ENCODE data around the gene PRSS57.
A peak's percentile ranks its signal among the peaks of the same experiment; 100 is the strongest.

The PRSS57 gene

DNA sequence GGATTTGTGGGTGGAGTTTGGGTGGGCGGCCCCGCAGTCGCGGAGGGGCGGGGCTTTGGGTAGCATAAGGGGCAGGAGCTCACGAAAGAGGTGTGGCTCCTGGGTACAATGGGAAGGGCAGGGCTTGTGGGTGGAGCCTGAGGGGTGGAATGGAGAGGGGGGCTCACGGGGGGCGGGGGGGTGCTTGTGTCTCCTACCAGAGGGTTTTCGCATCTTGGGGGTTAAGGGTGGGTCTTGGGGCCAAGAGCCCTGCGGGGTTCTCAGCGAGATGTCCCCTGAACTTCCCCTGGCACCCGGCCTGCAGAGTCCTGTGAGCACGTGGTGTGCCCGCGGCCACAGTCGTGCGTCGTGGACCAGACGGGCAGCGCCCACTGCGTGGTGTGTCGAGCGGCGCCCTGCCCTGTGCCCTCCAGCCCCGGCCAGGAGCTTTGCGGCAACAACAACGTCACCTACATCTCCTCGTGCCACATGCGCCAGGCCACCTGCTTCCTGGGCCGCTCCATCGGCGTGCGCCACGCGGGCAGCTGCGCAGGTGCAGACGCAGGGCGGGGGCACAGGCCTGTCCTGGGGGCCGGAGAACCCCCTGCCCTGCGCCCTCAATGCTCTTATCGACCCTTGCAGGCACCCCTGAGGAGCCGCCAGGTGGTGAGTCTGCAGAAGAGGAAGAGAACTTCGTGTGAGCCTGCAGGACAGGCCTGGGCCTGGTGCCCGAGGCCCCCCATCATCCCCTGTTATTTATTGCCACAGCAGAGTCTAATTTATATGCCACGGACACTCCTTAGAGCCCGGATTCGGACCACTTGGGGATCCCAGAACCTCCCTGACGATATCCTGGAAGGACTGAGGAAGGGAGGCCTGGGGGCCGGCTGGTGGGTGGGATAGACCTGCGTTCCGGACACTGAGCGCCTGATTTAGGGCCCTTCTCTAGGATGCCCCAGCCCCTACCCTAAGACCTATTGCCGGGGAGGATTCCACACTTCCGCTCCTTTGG, 13.9 kb downstream of the PRSS57 start:
- no peaks in the 10 kb centered on the region for H3K36me3 ChIP-seq (ENCODE audit: control insufficient read depth in 1 of 2, insufficient read depth in 2 of 2, low read length in 2 of 2)
- peak; percentile 28 to 41 for DNase-seq
- no peak overlapping the region for H3K27ac ChIP-seq (ENCODE audit: low read depth, low read length)
- H3K9ac ChIP-seq (ENCODE audit: low read length), result no peak overlapping the region
- no peak overlapping the region for H3K23ac ChIP-seq (ENCODE audit: low read length)
- peaks cover 13 to 19% of the 10 kb centered on the region in 2 experiments for H3K4me1 ChIP-seq (ENCODE audit: control insufficient read depth in 1 of 2, insufficient read depth in 2 of 2, low read length in 2 of 2)
- no peak overlapping the region for H3K4ac ChIP-seq (ENCODE audit: low read depth, low read length)
- no peak overlapping the region for H2BK5ac ChIP-seq (ENCODE audit: low read depth, low read length, poor library complexity)
- no peak overlapping the region for H2BK120ac ChIP-seq (ENCODE audit: insufficient read depth, low read length, poor library complexity)
- peaks cover 10% of the 10 kb centered on the region for H3K79me2 ChIP-seq (ENCODE audit: control insufficient read depth, insufficient read depth, low read length, poor library complexity)
- peaks cover 7% of the 10 kb centered on the region for H3K9me3 ChIP-seq (ENCODE audit: insufficient read depth, low read depth, low read length)
- H3K4me2 ChIP-seq (ENCODE audit: low read length), result no peak overlapping the region
- no peak overlapping the region for H3K4me3 ChIP-seq (ENCODE audit: low read depth, low read length)
- no peak overlapping the region for H4K91ac ChIP-seq (ENCODE audit: low read depth, low read length)
- H2BK12ac ChIP-seq (ENCODE audit: low read length), result no peak overlapping the region
- no peaks in the 10 kb centered on the region for H3K27me3 ChIP-seq (ENCODE audit: insufficient read depth, low read length)
- no peak overlapping the region for H4K8ac ChIP-seq (ENCODE audit: low read depth, low read length)
- H3K14ac ChIP-seq (ENCODE audit: low read length), result no peak overlapping the region
- peak overlapping the region; percentile 14 for H2AK5ac ChIP-seq (ENCODE audit: low read length)
- WGBS (ENCODE audit: extremely low coverage, insufficient coverage, insufficient read length), result no CpG with 5 or more reads among the region's 54 CpGs
- no peak overlapping the region for H2AFZ ChIP-seq (ENCODE audit: insufficient read depth, low read length, poor library complexity)
- H3K18ac ChIP-seq (ENCODE audit: low read length), result no peak overlapping the region
- H4K12ac ChIP-seq (ENCODE audit: low read depth, low read length), result no peak overlapping the region
- peaks cover 17% of the 10 kb centered on the region for H3K79me1 ChIP-seq (ENCODE audit: low read length)

GRCh38 chr19:680287-681028, 14.8 kb downstream of the PRSS57 start:
- no CpG with 5 or more reads among the region's 70 CpGs for whole genome bisulfite sequencing (ENCODE audit: extremely low coverage, insufficient coverage, insufficient read length)
- Histone ChIP-seq H2AFZ (ENCODE audit: insufficient read depth, low read length, poor library complexity) (peak overlapping the region; percentile 83), H3K79me2 (ENCODE audit: control insufficient read depth, insufficient read depth, low read length, poor library complexity) (peaks cover 10% of the 10 kb centered on the region)

DNA sequence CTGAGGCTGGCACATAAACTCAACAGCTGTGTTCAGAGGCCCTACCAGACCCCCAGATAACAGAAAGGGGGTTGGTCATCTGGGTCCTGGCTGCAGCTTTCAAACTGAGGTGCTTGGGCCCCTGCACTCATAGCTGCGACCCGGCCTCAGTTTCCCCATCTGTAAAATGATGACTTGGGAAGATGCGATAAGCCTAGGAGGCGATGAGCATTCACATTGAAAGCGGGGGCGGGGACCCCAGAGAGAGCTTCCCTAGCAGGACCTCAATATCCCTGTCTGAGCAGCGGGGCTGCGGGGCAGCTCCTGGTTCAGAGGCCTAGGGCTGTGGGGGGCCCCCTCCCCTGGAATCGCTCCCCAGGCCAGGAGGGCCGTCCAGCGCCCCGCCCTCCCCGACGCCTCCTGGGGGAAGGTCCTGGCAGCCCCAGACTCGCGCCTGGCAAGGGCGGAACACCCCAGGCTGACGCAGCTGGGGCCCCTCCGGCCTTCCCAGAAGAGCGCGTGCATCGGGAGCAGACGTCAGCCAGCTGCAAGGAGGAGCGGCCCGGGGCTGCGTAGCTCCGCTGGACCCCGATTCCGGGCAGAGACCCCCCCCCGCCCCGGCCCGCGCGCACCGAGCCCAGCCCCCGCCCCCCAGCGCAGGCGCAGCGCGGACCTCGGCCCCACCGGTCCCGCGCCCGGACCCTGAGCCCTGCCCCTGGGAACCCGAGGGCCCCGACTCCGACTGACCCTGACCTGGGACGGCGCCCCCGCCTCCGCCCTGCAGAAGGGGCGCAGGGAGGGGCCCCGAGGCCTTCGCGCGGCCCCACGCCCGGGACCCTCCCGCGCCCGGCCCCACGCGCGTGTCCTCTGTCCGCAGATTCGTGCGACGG, 15.6 kb downstream of the PRSS57 start:
- DNase-seq, result peak; percentile 68 to 69
- H3K4me3 ChIP-seq (ENCODE audit: low read depth, low read length), result peak overlapping the region; percentile 92
- H3K9me3 ChIP-seq (ENCODE audit: insufficient read depth, low read depth, low read length), result peaks cover 4% of the 10 kb centered on the region
- peak overlapping the region; percentile 44 for H3K4ac ChIP-seq (ENCODE audit: low read depth, low read length)
- H2BK120ac ChIP-seq (ENCODE audit: insufficient read depth, low read length, poor library complexity), result peak overlapping the region; percentile 65
- H4K91ac ChIP-seq (ENCODE audit: low read depth, low read length), result peak overlapping the region; percentile 81
- H2AK5ac ChIP-seq (ENCODE audit: low read length), result peak overlapping the region; percentile 15
- no peak overlapping the region for H2BK12ac ChIP-seq (ENCODE audit: low read length)
- peak overlapping the region; percentile 81 for H3K18ac ChIP-seq (ENCODE audit: low read length)
- H4K12ac ChIP-seq (ENCODE audit: low read depth, low read length), result peak overlapping the region; percentile 49
- H2BK5ac ChIP-seq (ENCODE audit: low read depth, low read length, poor library complexity), result peak overlapping the region; percentile 35
- H3K9ac ChIP-seq (ENCODE audit: low read length), result peak overlapping the region; percentile 97
- H2AFZ ChIP-seq (ENCODE audit: insufficient read depth, low read length, poor library complexity), result peak overlapping the region; percentile 58
- no peak overlapping the region for H3K23ac ChIP-seq (ENCODE audit: low read length)
- peaks cover 17% of the 10 kb centered on the region for H3K79me1 ChIP-seq (ENCODE audit: low read length)
- H3K36me3 ChIP-seq (ENCODE audit: control insufficient read depth in 1 of 2, insufficient read depth in 2 of 2, low read length in 2 of 2), result no peaks in the 10 kb centered on the region
- H3K4me1 ChIP-seq (ENCODE audit: control insufficient read depth in 1 of 2, insufficient read depth in 2 of 2, low read length in 2 of 2), result peaks cover 13 to 25% of the 10 kb centered on the region in 2 experiments
- peaks cover 10% of the 10 kb centered on the region for H3K79me2 ChIP-seq (ENCODE audit: control insufficient read depth, insufficient read depth, low read length, poor library complexity)
- H4K8ac ChIP-seq (ENCODE audit: low read depth, low read length), result peak overlapping the region; percentile 76
- WGBS (ENCODE audit: extremely low coverage, insufficient coverage, insufficient read length), result no CpG with 5 or more reads among the region's 69 CpGs
- H3K27me3 ChIP-seq (ENCODE audit: insufficient read depth, low read length), result no peaks in the 10 kb centered on the region
- peak overlapping the region; percentile 79 for H3K14ac ChIP-seq (ENCODE audit: low read length)
- peak overlapping the region; percentile 97 for H3K4me2 ChIP-seq (ENCODE audit: low read length)
- peak overlapping the region; percentile 83 for H3K27ac ChIP-seq (ENCODE audit: low read depth, low read length)

More at GRCh38 chr19:680287-681028, 14.8 kb downstream of the PRSS57 start:
- DNase-seq, result peak; percentile 97 to 98
- peak overlapping the region; percentile 85 for H4K8ac ChIP-seq (ENCODE audit: low read depth, low read length)
- no peak overlapping the region for H2AK5ac ChIP-seq (ENCODE audit: low read length)
- peaks cover 7% of the 10 kb centered on the region for H3K9me3 ChIP-seq (ENCODE audit: insufficient read depth, low read depth, low read length)
- peak overlapping the region; percentile 76 for H4K12ac ChIP-seq (ENCODE audit: low read depth, low read length)
- peak overlapping the region; percentile 97 for H3K4me2 ChIP-seq (ENCODE audit: low read length)
- no peak overlapping the region for H3K23ac ChIP-seq (ENCODE audit: low read length)
- peaks cover 17% of the 10 kb centered on the region for H3K79me1 ChIP-seq (ENCODE audit: low read length)
- H3K36me3 ChIP-seq (ENCODE audit: control insufficient read depth in 1 of 2, insufficient read depth in 2 of 2, low read length in 2 of 2), result no peaks in the 10 kb centered on the region
- H3K18ac ChIP-seq (ENCODE audit: low read length), result peak overlapping the region; percentile 81
- H3K9ac ChIP-seq (ENCODE audit: low read length), result peak overlapping the region; percentile 97
- peak overlapping the region; percentile 81 for H4K91ac ChIP-seq (ENCODE audit: low read depth, low read length)
- H3K27ac ChIP-seq (ENCODE audit: low read depth, low read length), result peak overlapping the region; percentile 83
- H3K4me3 ChIP-seq (ENCODE audit: low read depth, low read length), result peak overlapping the region; percentile 92
- peak overlapping the region; percentile 43 for H3K4ac ChIP-seq (ENCODE audit: low read depth, low read length)
- peak overlapping the region; percentile 65 for H2BK120ac ChIP-seq (ENCODE audit: insufficient read depth, low read length, poor library complexity)
- H3K27me3 ChIP-seq (ENCODE audit: insufficient read depth, low read length), result no peaks in the 10 kb centered on the region
- peaks cover 13 to 25% of the 10 kb centered on the region in 2 experiments for H3K4me1 ChIP-seq (ENCODE audit: control insufficient read depth in 1 of 2, insufficient read depth in 2 of 2, low read length in 2 of 2)
- H2BK12ac ChIP-seq (ENCODE audit: low read length), result no peak overlapping the region
- peak overlapping the region; percentile 49 for H3K14ac ChIP-seq (ENCODE audit: low read length)
- H2BK5ac ChIP-seq (ENCODE audit: low read depth, low read length, poor library complexity), result peak overlapping the region; percentile 83
